SU-DHL-6 (cell line): Measurements from ENCODE around the gene SAXO1.

Experiments
- EZH2phosphoT487 ChIP-seq: fragments of 200-600 bp; sonication (generic), shearing (Covaris generic); conservative IDR thresholded peaks from 2 replicates; pipeline ENCODE4 v1.6.1; 2018; ENCODE audit warnings: mild to moderate bottlenecking, antibody characterized with exemption, low read length, moderate library complexity, mixed read lengths
- TF ChIP-seq, protein P1 (sequence below): fragments of 200-600 bp; sonication (generic); IDR thresholded peaks from one replicate; pipeline ENCODE4 v1.5.1; 2017; ENCODE audit warnings: antibody characterized with exemption, mild to moderate bottlenecking, low read length, moderate library complexity; ENCODE audit not compliant: insufficient read depth, poor library complexity, severe bottlenecking

DNA sequence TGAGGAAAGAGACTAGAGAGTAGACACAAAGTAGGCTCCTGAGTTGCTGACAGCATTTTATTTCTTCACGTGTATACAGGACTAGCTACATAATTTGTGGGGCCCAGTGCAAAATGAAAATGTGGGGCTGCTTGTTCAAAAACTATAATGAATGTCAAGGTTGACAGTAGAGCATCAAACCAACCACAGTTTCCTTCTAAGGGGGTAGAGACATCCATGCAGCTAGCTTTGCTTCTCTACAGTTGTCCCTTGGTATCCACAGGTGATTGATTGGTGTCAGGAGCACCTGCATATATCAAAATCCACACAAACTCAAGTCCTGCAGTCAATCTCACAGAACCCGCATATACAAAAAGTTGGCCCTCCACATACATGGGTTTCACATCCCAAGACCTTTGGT is 129.6 kb downstream of the SAXO1 start:
- TF ChIP-seq, protein P1, sequence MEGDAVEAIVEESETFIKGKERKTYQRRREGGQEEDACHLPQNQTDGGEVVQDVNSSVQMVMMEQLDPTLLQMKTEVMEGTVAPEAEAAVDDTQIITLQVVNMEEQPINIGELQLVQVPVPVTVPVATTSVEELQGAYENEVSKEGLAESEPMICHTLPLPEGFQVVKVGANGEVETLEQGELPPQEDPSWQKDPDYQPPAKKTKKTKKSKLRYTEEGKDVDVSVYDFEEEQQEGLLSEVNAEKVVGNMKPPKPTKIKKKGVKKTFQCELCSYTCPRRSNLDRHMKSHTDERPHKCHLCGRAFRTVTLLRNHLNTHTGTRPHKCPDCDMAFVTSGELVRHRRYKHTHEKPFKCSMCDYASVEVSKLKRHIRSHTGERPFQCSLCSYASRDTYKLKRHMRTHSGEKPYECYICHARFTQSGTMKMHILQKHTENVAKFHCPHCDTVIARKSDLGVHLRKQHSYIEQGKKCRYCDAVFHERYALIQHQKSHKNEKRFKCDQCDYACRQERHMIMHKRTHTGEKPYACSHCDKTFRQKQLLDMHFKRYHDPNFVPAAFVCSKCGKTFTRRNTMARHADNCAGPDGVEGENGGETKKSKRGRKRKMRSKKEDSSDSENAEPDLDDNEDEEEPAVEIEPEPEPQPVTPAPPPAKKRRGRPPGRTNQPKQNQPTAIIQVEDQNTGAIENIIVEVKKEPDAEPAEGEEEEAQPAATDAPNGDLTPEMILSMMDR, result no peak
- no peak for TF ChIP-seq EZH2phosphoT487
